ENCODE results near the gene C15orf39.

DNA sequence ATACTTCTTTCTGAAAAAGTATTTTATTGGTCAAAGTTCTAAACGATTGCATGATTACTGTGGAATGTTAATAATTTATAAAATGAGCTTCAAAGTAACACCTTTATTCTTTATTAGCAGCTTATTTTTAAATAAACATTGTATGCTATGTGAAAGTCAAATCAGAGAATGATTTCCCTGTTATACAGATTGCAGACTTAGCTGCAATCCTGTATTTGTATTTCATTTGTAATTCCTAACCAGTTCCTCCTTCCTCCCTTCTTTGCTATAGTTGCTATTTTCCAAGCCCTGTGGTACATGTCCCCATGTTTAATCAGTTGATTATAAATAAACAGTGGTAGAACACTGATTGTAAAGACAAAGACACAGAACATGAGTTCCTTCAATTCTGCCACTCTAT is 42.4 kb upstream of the C15orf39 start:
- no peak for TF ChIP-seq POLR2AphosphoS5 (IDR thresholded peaks at IDR 0.05; ENCODE audit: borderline replicate concordance, low read depth, low read length)
- TF ChIP-seq EZH2 (IDR thresholded peaks at IDR 0.05), result no peak
- TF ChIP-seq FOXP2 (optimal IDR thresholded peaks at IDR 0.05; ENCODE audit: control extremely low read depth, extremely low read length, insufficient read depth), result no peak

Measured in SK-N-MC (cell line).